Measurements from ENCODE around the gene APLP2.

DNA sequence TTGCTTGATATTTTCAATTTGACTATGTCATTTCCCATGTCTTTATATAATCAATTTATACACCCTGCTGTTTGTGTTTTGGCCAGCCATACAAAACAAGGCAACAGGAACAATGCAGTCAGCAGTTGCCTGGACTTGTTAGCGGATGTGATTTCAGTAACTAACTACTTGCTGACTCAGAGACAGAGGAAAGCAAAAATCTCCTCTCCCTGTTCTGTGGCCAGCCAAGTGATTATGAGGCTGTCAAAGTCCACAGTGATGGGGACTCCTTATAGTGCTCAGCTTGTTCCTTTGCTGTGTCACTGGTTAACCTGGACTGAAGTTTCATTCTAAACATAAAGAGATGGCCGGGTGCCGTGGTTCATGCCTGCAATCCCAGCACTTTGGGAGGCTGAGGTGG is 32.6 kb upstream of the APLP2 start:
- TF ChIP-seq, protein P1, sequence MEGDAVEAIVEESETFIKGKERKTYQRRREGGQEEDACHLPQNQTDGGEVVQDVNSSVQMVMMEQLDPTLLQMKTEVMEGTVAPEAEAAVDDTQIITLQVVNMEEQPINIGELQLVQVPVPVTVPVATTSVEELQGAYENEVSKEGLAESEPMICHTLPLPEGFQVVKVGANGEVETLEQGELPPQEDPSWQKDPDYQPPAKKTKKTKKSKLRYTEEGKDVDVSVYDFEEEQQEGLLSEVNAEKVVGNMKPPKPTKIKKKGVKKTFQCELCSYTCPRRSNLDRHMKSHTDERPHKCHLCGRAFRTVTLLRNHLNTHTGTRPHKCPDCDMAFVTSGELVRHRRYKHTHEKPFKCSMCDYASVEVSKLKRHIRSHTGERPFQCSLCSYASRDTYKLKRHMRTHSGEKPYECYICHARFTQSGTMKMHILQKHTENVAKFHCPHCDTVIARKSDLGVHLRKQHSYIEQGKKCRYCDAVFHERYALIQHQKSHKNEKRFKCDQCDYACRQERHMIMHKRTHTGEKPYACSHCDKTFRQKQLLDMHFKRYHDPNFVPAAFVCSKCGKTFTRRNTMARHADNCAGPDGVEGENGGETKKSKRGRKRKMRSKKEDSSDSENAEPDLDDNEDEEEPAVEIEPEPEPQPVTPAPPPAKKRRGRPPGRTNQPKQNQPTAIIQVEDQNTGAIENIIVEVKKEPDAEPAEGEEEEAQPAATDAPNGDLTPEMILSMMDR (IDR thresholded peaks at IDR 0.05; ENCODE audit: low read depth, low read length), result no peak
- TF ChIP-seq EZH2phosphoT487 (IDR thresholded peaks at IDR 0.05; ENCODE audit: low read depth), result no peak

Data from OCI-LY3 (cell line).